Kidney (tissue), 14 donors: ENCODE data around the gene AJM1. TPM values are rescaled to one million over a fixed set of nuclear protein-coding genes. Genes with fewer than 3 reads are reported as not detected.

Experiments
- DNase-seq, 5 donors: peaks; one replicate each; pipeline ENCODE4 v3.0.0-alpha.2; 2013 to 2020
- FAIRE-seq: peaks from 2 replicates; lab custom pipeline; 2012; peaks lifted over from hg19 to GRCh38; lab: Jason Lieb, UNC
- H3K27ac ChIP-seq, 2 donors: one replicate each; pipeline ENCODE4 v1.7.0; 2013; ENCODE audit warnings: low read depth in 2 of 2, low read length in 2 of 2, inconsistent platforms in 1 of 2
- H3K27me3 ChIP-seq: one replicate; pipeline ENCODE4 v1.7.1; 2013; ENCODE audit warnings: low read length, inconsistent platforms; ENCODE audit not compliant: control insufficient read depth, insufficient read depth
- H3K36me3 ChIP-seq, 3 donors: one replicate each; pipeline versions ENCODE4 v1.7.0 to v1.7.1; 2013; ENCODE audit warnings: low read length in 3 of 3, control low read depth in 1 of 3, inconsistent platforms in 1 of 3; ENCODE audit not compliant: insufficient read depth in 3 of 3, control insufficient read depth in 2 of 3
- H3K4me1 ChIP-seq, 3 donors: one replicate each; pipeline versions ENCODE4 v1.7.0 to v1.7.1; 2013; ENCODE audit warnings: low read length in 3 of 3, inconsistent platforms in 1 of 3, low read depth in 1 of 3; ENCODE audit not compliant: control insufficient read depth in 2 of 3, insufficient read depth in 2 of 3
- H3K4me3 ChIP-seq, 3 donors: one replicate each; pipeline versions ENCODE4 v1.7.0 to v1.8.1; 2013; ENCODE audit warnings: low read length in 3 of 3, control low read depth in 1 of 3, inconsistent platforms in 1 of 3
- H3K9ac ChIP-seq, 3 donors: one replicate each; pipeline versions ENCODE4 v1.7.0 to v1.7.1; 2013; ENCODE audit warnings: low read length in 3 of 3, control low read depth in 1 of 3, inconsistent platforms in 1 of 3
- H3K9me3 ChIP-seq, 3 donors: one replicate each; pipeline versions ENCODE4 v1.7.0 to v1.7.1; 2013; ENCODE audit warnings: low read length in 3 of 3, control low read depth in 1 of 3, inconsistent platforms in 1 of 3; ENCODE audit not compliant: control insufficient read depth in 2 of 3, insufficient read depth in 1 of 3
- intact Hi-C: fragments of 100-400 bp; cut with DNase I; formaldehyde crosslinking; loops from one replicate; pipeline ENCODE4 v1.11.1; 2022
- polyA plus RNA-seq: library from polyadenylated mRNA; stranded (reverse); fragments of 350-450 nt; fragmentation: Illumina TruSeq; extraction: RNeasy Lipid Tissue Mini Kit (QIAGEN cat#74804); gene quantifications from one replicate; pipeline ENCODE4 v1.2.3, GENCODE V29; 2014; ENCODE audit warnings: low read depth, low replicate concordance; ENCODE audit not compliant: insufficient read depth
- total RNA-seq: library from RNA; stranded (reverse); fragmentation: NEBNext Ultra II Directional; extraction: Animal tissue kit (Norgen Biotek cat#: 25700); gene quantifications from one replicate; pipeline ENCODE4 v1.2.1, GENCODE V29; 2021
- TF ChIP-seq, protein P1 (sequence below): IDR thresholded peaks from 3 replicates; pipeline ENCODE4 v1.5.1; 2012; ENCODE audit warnings: mild to moderate bottlenecking, moderate library complexity, borderline replicate concordance; ENCODE audit not compliant: insufficient read depth; ENCODE audit errors: extremely low read depth
- donor health status: control.
- donor health status: control.
- donor health status: control.
- donor health status: control.
- donor health status: control.
- donor health status: DM: yes; HTN: yes; CAD: no.
- donor health status: Normal renal cell carcinoma (clear cell type).

AJM1 gene
- total and polyA plus RNA-seq, 2 donors from 2014 or later, result 2.5 to 5.3 TPM

DNA sequence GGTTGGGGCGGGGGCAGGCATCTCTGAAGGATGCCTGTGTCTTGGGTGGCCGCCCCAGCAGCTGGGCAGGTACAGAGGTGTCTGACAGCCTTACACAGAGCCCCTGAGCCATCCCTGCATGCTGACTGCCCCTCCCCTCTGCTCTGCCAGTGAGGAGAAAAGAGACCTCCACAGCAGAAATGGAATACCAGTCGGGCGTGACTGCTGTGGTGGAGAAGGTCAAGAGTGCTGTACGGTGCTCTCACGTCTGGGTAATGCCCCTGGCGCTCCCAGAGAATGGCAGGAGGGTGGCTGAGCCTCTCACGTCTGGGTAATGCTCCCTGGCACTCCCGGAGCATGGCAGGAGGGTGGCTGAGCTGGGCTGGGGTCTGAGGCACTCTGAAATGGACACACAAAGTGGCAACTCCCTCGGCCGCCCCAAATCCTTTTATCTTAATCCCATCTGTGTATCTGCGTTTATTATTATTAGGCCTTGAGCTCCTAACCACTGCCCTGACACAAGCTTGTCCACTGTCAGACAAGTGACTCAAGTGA, 37.0 kb upstream of the AJM1 start:
- Histone ChIP-seq H3K4me3 (no peak overlapping the region), H3K9me3 (no peaks in the 10 kb centered on the region), H3K4me1 (peaks cover 0 to 21% (median 6%) of the 10 kb centered on the region in 3 donors), H3K9ac (no peak overlapping the region), H3K27me3 (no peaks in the 10 kb centered on the region), H3K36me3 (peaks cover 0 to 5% (median 0%) of the 10 kb centered on the region in 3 donors), H3K27ac (no peak overlapping the region)
- no peak for FAIRE-seq
- peak in 3 of 5 donors; percentile 38 to 60 (median 46) for DNase-seq
- TF ChIP-seq, protein P1, sequence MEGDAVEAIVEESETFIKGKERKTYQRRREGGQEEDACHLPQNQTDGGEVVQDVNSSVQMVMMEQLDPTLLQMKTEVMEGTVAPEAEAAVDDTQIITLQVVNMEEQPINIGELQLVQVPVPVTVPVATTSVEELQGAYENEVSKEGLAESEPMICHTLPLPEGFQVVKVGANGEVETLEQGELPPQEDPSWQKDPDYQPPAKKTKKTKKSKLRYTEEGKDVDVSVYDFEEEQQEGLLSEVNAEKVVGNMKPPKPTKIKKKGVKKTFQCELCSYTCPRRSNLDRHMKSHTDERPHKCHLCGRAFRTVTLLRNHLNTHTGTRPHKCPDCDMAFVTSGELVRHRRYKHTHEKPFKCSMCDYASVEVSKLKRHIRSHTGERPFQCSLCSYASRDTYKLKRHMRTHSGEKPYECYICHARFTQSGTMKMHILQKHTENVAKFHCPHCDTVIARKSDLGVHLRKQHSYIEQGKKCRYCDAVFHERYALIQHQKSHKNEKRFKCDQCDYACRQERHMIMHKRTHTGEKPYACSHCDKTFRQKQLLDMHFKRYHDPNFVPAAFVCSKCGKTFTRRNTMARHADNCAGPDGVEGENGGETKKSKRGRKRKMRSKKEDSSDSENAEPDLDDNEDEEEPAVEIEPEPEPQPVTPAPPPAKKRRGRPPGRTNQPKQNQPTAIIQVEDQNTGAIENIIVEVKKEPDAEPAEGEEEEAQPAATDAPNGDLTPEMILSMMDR, result no peak
- intact Hi-C loops, result no loop called here

DNA sequence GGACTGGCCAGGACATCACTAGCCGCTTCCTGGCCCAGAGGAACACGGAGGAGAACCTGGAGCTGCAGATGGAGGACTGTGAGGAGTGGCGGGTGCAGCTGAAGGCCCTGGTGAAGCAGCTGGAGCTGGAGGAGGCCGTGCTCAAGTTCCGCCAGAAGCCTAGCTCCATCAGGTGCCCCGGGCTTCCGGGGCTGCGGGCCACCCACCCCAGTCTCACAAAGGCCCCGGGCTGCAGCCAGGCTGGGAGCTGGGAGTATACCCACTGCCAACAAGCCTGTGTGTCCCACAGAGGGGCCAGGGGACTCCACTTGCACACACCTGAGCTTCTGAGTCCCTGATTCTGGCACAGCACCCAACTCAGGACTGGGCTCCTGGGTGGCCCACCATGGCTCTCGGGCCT, 36.2 kb upstream of the AJM1 start:
- DNase-seq, result peak in 1 of 5 donors; percentile 69
- Histone ChIP-seq H3K4me1 (peaks cover 0 to 14% (median 6%) of the 10 kb centered on the region in 3 donors), H3K4me3 (no peak overlapping the region), H3K9me3 (no peaks in the 10 kb centered on the region), H3K27ac (no peak overlapping the region), H3K27me3 (no peaks in the 10 kb centered on the region), H3K9ac (no peak overlapping the region), H3K36me3 (peaks cover 0 to 8% (median 0%) of the 10 kb centered on the region in 3 donors)
- intact Hi-C loops, result no loop called here
- TF ChIP-seq, protein P1, result no peak
- FAIRE-seq, result no peak

DNA sequence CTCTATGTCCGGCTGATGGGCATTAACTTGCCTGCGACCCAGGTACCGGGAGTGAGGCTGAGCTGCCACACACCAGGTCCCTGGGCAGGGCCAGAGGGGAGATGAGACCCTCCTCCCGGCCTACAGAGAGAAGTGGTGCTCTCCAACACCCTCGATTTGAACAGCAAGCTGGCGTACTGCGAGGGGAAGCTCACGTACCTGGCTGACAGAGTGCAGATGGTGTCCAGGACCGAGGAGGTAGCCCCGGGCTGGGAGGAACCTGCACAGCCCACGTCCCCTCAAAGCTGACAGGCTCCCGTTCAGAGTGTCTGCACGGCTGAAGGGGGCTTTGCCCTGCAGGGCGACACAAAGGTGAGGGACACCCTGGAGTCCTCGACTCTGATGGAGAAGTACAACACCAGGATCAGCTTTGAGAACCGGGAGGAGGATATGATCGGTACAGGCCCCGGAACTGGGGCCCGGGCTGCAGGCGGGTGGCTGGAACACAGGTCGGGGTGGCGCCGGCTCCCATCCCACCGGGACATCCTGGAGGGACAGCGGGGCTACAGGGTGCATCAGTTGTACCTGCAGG, 35.6 kb upstream of the AJM1 start:
- TF ChIP-seq, protein P1, result no peak
- Histone ChIP-seq H3K4me3 (peak overlapping the region; percentile 59 to 73 (median 64)), H3K9ac (peak overlapping the region in 2 of 3 donors; percentile 64 to 73), H3K9me3 (no peaks in the 10 kb centered on the region), H3K36me3 (peaks cover 0 to 9% (median 0%) of the 10 kb centered on the region in 3 donors), H3K27ac (peak overlapping the region in 1 of 2 donors; percentile 86), H3K27me3 (no peaks in the 10 kb centered on the region), H3K4me1 (peaks cover 0 to 14% (median 6%) of the 10 kb centered on the region in 3 donors)
- peak in 1 of 5 donors; percentile 76 for DNase-seq
- no peak for FAIRE-seq
- intact Hi-C loops, result no loop called here
